Caco-2 (cell line): ENCODE results near the gene LEO1. TPM values are rescaled to one million over a fixed set of nuclear protein-coding genes. Genes with fewer than 3 reads are reported as not detected.

Experiments used
- BruUV-seq: library from RNA; stranded (reverse); fragments of 400-500 nt; replicated peaks from 2 replicates; lab custom pipeline; 2021; lab: Mats Ljungman, UMichigan
- CTCF ChIA-PET: fragments of 300-600 bp; sonication (Branson Sonifier 250); formaldehyde crosslinking; loops from one replicate; lab custom pipeline; 2022; ENCODE audit warnings: antibody characterized with exemption; lab: Charles Lee
- POLR2A ChIA-PET: fragments of 300-600 bp; sonication (Branson Sonifier 250); formaldehyde crosslinking; loops from one replicate; lab custom pipeline; 2022; ENCODE audit warnings: antibody characterized with exemption; lab: Charles Lee
- DNase-seq, 2 experiments: peaks; one replicate each; pipeline versions ENCODE4 v3.0.0 to v3.0.0-alpha.2; 2020 to 2022
- H3K27me3 ChIP-seq: replicated peaks from 2 replicates; pipeline ENCODE4 v1.6.0; 2011; ENCODE audit warnings: low read length; ENCODE audit not compliant: control insufficient read depth, insufficient read depth
- H3K36me3 ChIP-seq: 2 replicates; pipeline ENCODE4 v1.5.1; 2011; ENCODE audit warnings: low read length; ENCODE audit not compliant: control insufficient read depth, insufficient read depth
- H3K4me1 ChIP-seq: fragments of 250-450 bp; sonication (Bioruptor Pico); 2 replicates; pipeline ENCODE4 v1.5.1; 2020; ENCODE audit warnings: mild to moderate bottlenecking
- H3K4me3 ChIP-seq: 2 replicates; pipeline ENCODE4 v1.5.1; 2011; ENCODE audit warnings: low read depth, mild to moderate bottlenecking, control low read depth, low read length
- H3K9me3 ChIP-seq: fragments of 250-450 bp; sonication (Bioruptor Pico); 2 replicates; pipeline ENCODE4 v1.5.1; 2020; ENCODE audit warnings: mild to moderate bottlenecking, moderate library complexity
- H3K27ac Mint-ChIP-seq: one replicate; pipeline ENCODE4 v1.8.0; 2022; ENCODE audit warnings: mixed read lengths; ENCODE audit not compliant: unreplicated experiment
- H3K27me3 Mint-ChIP-seq: one replicate; pipeline ENCODE4 v1.8.0; 2022; ENCODE audit warnings: mixed read lengths; ENCODE audit not compliant: insufficient read depth, unreplicated experiment
- H3K36me3 Mint-ChIP-seq: one replicate; pipeline ENCODE4 v1.8.0; 2022; ENCODE audit warnings: mild to moderate bottlenecking, mixed read lengths; ENCODE audit not compliant: insufficient read depth, unreplicated experiment
- H3K4me1 Mint-ChIP-seq: one replicate; pipeline ENCODE4 v1.8.0; 2022; ENCODE audit warnings: low read depth, mixed read lengths; ENCODE audit not compliant: unreplicated experiment
- H3K4me3 Mint-ChIP-seq: one replicate; pipeline ENCODE4 v1.8.0; 2022; ENCODE audit warnings: mild to moderate bottlenecking, moderate library complexity, mixed read lengths; ENCODE audit not compliant: unreplicated experiment
- H3K9me3 Mint-ChIP-seq: one replicate; pipeline ENCODE4 v1.8.0; 2022; ENCODE audit warnings: mixed read lengths; ENCODE audit not compliant: unreplicated experiment
- CTCF ChIP-seq, 2 experiments: fragments of 200-600 bp in 1 of 2; IDR thresholded peaks; 1 replicate in 1 of 2; 2 replicates in 1 of 2; pipeline versions ENCODE4 v1.5.1 to v1.8.0; 2011 to 2022; ENCODE audit warnings: antibody characterized with exemption in 1 of 2, control low read depth in 1 of 2, inconsistent platforms in 1 of 2, low read depth in 1 of 2, low read length in 1 of 2, mild to moderate bottlenecking in 1 of 2, moderate library complexity in 1 of 2; ENCODE audit not compliant: insufficient read depth in 1 of 2, severe bottlenecking in 1 of 2, unreplicated experiment in 1 of 2
- intact Hi-C: fragments of 100-400 bp; cut with micrococcal nuclease; formaldehyde crosslinking; loops from one replicate; pipeline ENCODE4 v1.10.0; 2022; ENCODE audit not compliant: unreplicated experiment
- total RNA-seq: library from RNA; stranded (reverse); gene quantifications from 2 replicates; pipeline ENCODE4 v1.2.3, GENCODE V29; 2022

The LEO1 gene
- total RNA-seq, 1 experiment from 2014 or later: 30.7 TPM

DNA sequence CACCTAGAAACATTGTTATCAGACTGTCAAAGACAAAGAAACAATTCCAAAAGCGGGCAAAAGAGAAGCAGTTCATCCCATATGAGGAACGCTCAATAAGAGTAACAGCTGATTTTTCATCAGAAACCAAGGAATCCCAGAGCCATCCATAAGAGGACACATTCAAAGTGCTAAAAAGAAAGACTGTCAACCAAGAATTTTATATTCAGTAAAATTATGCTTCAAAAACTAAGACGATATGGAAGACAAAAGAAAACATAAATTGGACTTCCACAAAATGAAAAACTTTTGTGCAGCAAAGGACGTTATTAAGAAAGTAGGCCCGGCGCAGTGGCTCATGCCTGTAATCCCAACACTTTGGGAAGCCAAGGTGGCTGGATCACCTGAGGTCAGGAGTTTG, 4.0 kb downstream of the LEO1 start:
- ChIA-PET CTCF (no interaction called here), POLR2A (no interaction called here)
- no peak for DNase-seq
- H3K27me3 Mint-ChIP-seq: no peaks in the 10 kb centered on the region
- peaks cover 8% of the 10 kb centered on the region for H3K4me1 Mint-ChIP-seq
- Histone ChIP-seq H3K36me3 (no peaks in the 10 kb centered on the region), H3K27me3 (no peaks in the 10 kb centered on the region), H3K4me1 (0 out of 2 replicates have a peak, but pooled peaks cover 3% of the 10 kb centered on the region), H3K4me3 (no peak overlapping the region), H3K9me3 (no peaks in the 10 kb centered on the region)
- no peak overlapping the region for H3K4me3 Mint-ChIP-seq
- no TSS peak for BruUV-seq
- TF ChIP-seq CTCF (IDR thresholded peaks at IDR 0.05; ENCODE audit: insufficient read depth in 1 of 2, low read depth in 1 of 2, low read length in 1 of 2, severe bottlenecking in 1 of 2, unreplicated experiment in 1 of 2): no peak
- intact Hi-C loops: no loop called here
- no peak overlapping the region for H3K27ac Mint-ChIP-seq
- H3K9me3 Mint-ChIP-seq: no peaks in the 10 kb centered on the region
- peaks cover 31% of the 10 kb centered on the region for H3K36me3 Mint-ChIP-seq

- Mint-ChIP-seq H3K27me3 (no peaks in the 10 kb centered on the region), H3K9me3 (no peaks in the 10 kb centered on the region), H3K4me1 (peaks cover 6% of the 10 kb centered on the region), H3K36me3 (peaks cover 24% of the 10 kb centered on the region), H3K27ac (no peak overlapping the region), H3K4me3 (no peak overlapping the region)
- intact Hi-C loops: no loop called here
- BruUV-seq: no TSS peak
- H3K4me1 ChIP-seq: 0 out of 2 replicates have a peak, but pooled peaks cover 3% of the 10 kb centered on the region
- TF ChIP-seq CTCF (IDR thresholded peaks at IDR 0.05; ENCODE audit: insufficient read depth in 1 of 2, low read depth in 1 of 2, low read length in 1 of 2, severe bottlenecking in 1 of 2, unreplicated experiment in 1 of 2): no peak
- H3K27me3 ChIP-seq: no peaks in the 10 kb centered on the region
- no peak overlapping the region for H3K4me3 ChIP-seq
- ChIA-PET CTCF (no interaction called here), POLR2A (interaction anchor here (0.6 kb wide), 1 partner anchor 101 kb away, joined by 3 read pairs; no protein-coding TSS in a partner anchor)
- H3K9me3 ChIP-seq: no peaks in the 10 kb centered on the region
- no peak for DNase-seq
- no peaks in the 10 kb centered on the region for H3K36me3 ChIP-seq
Measured at GRCh38 chr15:51966192-51966591, 5.4 kb downstream of the LEO1 start.

GRCh38 chr15:51965691-51966090, 5.9 kb downstream of the LEO1 start:
- DNase-seq: no peak
- H3K4me1 ChIP-seq: 0 out of 2 replicates have a peak, but pooled peaks cover 3% of the 10 kb centered on the region
- no peaks in the 10 kb centered on the region for H3K9me3 Mint-ChIP-seq
- H3K36me3 Mint-ChIP-seq: peaks cover 25% of the 10 kb centered on the region
- no peak overlapping the region for H3K4me3 Mint-ChIP-seq
- peaks cover 1% of the 10 kb centered on the region for H3K4me1 Mint-ChIP-seq
- H3K9me3 ChIP-seq: no peaks in the 10 kb centered on the region
- no TSS peak for BruUV-seq
- CTCF ChIA-PET: no interaction called here
- TF ChIP-seq CTCF (IDR thresholded peaks at IDR 0.05; ENCODE audit: insufficient read depth in 1 of 2, low read depth in 1 of 2, low read length in 1 of 2, severe bottlenecking in 1 of 2, unreplicated experiment in 1 of 2): no peak
- H3K27ac Mint-ChIP-seq: no peak overlapping the region
- H3K27me3 Mint-ChIP-seq: no peaks in the 10 kb centered on the region
- H3K36me3 ChIP-seq: no peaks in the 10 kb centered on the region
- POLR2A ChIA-PET: interaction anchor here (0.6 kb wide), 1 partner anchor 101 kb away, joined by 3 read pairs; no protein-coding TSS in a partner anchor
- H3K4me3 ChIP-seq: no peak overlapping the region
- intact Hi-C loops: no loop called here
- no peaks in the 10 kb centered on the region for H3K27me3 ChIP-seq
